Measurements from ENCODE around the gene FAM78B.

Gene FAM78B

DNA sequence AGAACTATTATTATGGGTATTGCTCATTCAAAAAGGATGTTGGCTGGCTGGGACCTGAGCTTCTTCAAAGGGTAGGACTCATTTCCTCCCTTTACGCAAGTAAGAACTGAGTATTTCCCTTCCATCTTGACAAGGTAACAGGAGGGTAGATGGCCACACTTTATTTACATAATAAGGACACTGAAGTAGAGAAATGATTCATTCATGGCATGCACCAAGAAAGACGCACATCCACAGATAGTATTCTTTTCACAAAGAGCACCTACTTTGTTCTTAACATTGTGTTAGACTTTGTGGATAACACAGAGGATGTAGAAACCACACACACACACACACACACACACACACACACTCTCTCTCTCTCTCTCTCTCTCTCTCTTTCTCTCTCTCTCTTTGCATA, 82.9 kb downstream of the FAM78B start:
- no peak for DNase-seq (ENCODE audit: low read depth, low spot score)
- no peak overlapping the region for H3K9ac ChIP-seq (ENCODE audit: insufficient read length)
- no peaks in the 10 kb centered on the region for H3K36me3 ChIP-seq (ENCODE audit: insufficient read depth, low read length)
- no peak overlapping the region for H3K27ac ChIP-seq
- H3K9me3 ChIP-seq (ENCODE audit: low read depth, low read length), result no peaks in the 10 kb centered on the region
- no peak overlapping the region for H3K4me3 ChIP-seq
- no peak for TF ChIP-seq FOXP2 (optimal IDR thresholded peaks at IDR 0.05; ENCODE audit: control extremely low read depth, extremely low read length, insufficient read depth)
- no peak for TF ChIP-seq POLR2AphosphoS5 (IDR thresholded peaks at IDR 0.05; ENCODE audit: borderline replicate concordance, low read depth, low read length)
- no peak for TF ChIP-seq EZH2 (IDR thresholded peaks at IDR 0.05)

DNA sequence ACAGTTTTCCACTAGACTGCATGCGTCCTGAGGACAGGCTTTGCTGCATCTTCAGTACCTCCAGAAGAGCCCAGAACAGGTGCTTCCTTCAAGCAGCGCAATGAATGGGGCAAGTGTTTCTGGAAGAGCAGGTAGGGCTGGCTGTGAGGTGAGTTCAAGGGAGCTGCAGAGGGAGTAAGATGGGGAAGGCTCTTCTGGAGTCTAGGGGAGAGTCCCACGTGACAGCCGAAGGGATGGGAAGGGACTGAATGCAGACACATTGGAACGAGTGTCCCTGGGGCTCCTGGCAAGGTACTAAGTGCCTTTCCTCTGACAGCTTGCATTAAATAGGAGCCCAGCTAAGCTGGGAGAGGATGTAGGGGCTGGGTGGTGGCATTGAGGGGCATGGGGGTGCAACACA, 84.2 kb downstream of the FAM78B start:
- no peak overlapping the region for H3K4me3 ChIP-seq
- no peak overlapping the region for H3K9ac ChIP-seq (ENCODE audit: insufficient read length)
- TF ChIP-seq FOXP2 (optimal IDR thresholded peaks at IDR 0.05; ENCODE audit: control extremely low read depth, extremely low read length, insufficient read depth) (no peak), EZH2 (IDR thresholded peaks at IDR 0.05) (no peak), POLR2AphosphoS5 (IDR thresholded peaks at IDR 0.05; ENCODE audit: borderline replicate concordance, low read depth, low read length) (no peak)
- no peaks in the 10 kb centered on the region for H3K36me3 ChIP-seq (ENCODE audit: insufficient read depth, low read length)
- DNase-seq (ENCODE audit: low read depth, low spot score), result no peak
- no peak overlapping the region for H3K27ac ChIP-seq
- no peaks in the 10 kb centered on the region for H3K9me3 ChIP-seq (ENCODE audit: low read depth, low read length)

DNA sequence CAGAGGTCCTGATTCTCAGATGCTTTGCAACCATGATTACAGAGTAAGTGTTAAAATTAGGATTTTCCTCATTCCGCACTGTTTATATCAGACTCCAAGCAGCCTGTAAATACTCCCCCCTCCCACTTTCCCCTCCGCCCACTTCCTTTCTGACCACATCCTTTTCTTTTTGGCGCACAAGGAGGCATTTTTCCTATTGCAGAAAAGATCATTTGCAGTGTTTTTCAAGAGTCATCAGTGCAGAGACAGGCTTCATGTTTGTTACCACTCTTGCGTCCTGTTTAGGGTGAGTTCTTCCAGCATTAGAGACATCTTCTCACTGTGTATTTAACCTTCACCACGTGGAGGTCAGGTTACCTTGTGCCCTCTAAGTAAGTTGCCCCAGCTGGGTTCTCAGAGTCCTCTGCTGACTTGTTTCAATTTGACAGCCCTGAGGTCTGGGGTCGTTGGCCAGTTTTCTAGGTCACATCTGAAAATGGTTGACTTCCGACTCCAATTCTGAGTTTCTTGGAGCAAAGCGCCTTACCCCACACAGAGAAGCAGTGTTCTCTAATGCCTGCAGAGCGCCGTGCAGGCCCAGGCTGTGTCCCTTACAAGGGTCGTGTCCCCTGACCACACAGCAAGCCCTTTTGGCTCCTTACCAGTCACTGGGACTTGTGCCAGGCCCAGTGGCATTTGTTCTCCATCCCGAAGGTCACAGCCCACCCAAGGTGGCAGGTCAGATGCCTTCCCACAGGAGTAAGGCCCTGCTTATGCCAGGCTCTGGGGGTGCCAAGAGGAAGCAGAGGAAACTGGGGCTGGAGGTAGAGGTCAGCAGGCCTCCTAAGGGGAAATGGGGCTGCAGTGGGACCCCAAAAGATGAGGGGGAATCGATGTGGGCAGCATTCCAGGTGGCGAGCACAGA, 85.6 kb downstream of the FAM78B start:
- TF ChIP-seq FOXP2 (optimal IDR thresholded peaks at IDR 0.05; ENCODE audit: control extremely low read depth, extremely low read length, insufficient read depth) (no peak), POLR2AphosphoS5 (IDR thresholded peaks at IDR 0.05; ENCODE audit: borderline replicate concordance, low read depth, low read length) (no peak), EZH2 (IDR thresholded peaks at IDR 0.05) (no peak)
- Histone ChIP-seq H3K9ac (ENCODE audit: insufficient read length) (no peak overlapping the region), H3K36me3 (ENCODE audit: insufficient read depth, low read length) (no peaks in the 10 kb centered on the region), H3K27ac (no peak overlapping the region), H3K4me3 (no peak overlapping the region), H3K9me3 (ENCODE audit: low read depth, low read length) (no peaks in the 10 kb centered on the region)
- DNase-seq (ENCODE audit: low read depth, low spot score), result no peak

DNA sequence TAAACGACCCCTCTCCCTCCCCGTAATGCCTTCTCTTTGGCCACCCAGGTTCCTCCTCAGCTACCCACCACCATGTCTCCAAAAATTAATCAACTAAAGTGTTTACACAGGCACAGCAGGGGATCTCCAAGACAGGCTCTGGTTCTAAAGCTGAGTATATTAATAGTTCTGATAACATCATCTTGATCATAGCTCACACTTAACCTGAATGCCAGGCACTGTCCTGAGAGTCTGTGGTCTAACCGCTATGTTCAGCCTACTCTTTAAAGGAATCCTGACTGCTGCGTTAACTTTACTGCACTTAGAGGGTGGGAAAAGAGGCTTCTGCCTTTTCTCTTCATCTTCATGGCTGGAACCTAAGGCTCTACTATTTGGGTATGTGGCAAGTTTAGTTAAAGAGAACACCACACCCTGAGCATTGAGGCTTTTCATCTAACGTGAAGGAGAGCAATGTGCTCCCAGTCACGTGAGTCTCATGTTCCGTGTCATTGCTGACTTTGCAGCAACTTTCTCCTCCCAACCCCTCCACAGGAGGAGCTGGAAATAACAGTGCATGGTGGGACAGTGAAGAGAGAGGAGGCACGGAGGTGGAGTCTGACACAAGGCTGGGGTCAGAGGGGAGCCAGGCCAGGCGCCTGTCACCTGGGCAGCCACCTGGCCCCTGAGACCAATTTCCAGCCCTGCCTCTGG, 86.4 kb downstream of the FAM78B start:
- no peak overlapping the region for H3K9ac ChIP-seq (ENCODE audit: insufficient read length)
- no peak overlapping the region for H3K4me3 ChIP-seq
- no peaks in the 10 kb centered on the region for H3K36me3 ChIP-seq (ENCODE audit: insufficient read depth, low read length)
- no peaks in the 10 kb centered on the region for H3K9me3 ChIP-seq (ENCODE audit: low read depth, low read length)
- DNase-seq (ENCODE audit: low read depth, low spot score), result no peak
- TF ChIP-seq FOXP2 (optimal IDR thresholded peaks at IDR 0.05; ENCODE audit: control extremely low read depth, extremely low read length, insufficient read depth) (no peak), POLR2AphosphoS5 (IDR thresholded peaks at IDR 0.05; ENCODE audit: borderline replicate concordance, low read depth, low read length) (no peak), EZH2 (IDR thresholded peaks at IDR 0.05) (no peak)
- no peak overlapping the region for H3K27ac ChIP-seq

DNA sequence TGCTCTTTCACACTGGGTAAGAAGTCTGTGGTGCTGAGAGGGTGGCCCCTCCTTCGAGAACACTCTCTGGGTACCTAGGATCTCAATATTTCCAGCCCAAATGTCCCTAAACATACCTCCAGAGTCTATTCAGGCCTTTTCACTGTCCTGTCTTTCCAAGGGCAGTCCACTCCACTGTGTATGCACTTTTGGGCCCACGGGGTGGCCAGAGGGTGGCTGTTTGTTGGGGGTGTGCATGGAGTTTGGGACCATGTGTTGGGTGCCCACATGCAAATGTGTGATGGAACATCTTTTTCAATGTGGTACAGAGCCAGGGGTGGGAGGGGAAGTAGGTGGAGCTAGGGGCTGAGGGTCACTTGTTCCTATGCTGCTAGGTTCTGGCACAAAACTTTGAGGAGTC, 87.5 kb downstream of the FAM78B start:
- H3K27ac ChIP-seq, result no peak overlapping the region
- no peak overlapping the region for H3K4me3 ChIP-seq
- H3K9me3 ChIP-seq (ENCODE audit: low read depth, low read length), result no peaks in the 10 kb centered on the region
- H3K9ac ChIP-seq (ENCODE audit: insufficient read length), result no peak overlapping the region
- H3K36me3 ChIP-seq (ENCODE audit: insufficient read depth, low read length), result no peaks in the 10 kb centered on the region
- TF ChIP-seq POLR2AphosphoS5 (IDR thresholded peaks at IDR 0.05; ENCODE audit: borderline replicate concordance, low read depth, low read length) (no peak), EZH2 (IDR thresholded peaks at IDR 0.05) (no peak), FOXP2 (optimal IDR thresholded peaks at IDR 0.05; ENCODE audit: control extremely low read depth, extremely low read length, insufficient read depth) (no peak)
- no peak for DNase-seq (ENCODE audit: low read depth, low spot score)

DNA sequence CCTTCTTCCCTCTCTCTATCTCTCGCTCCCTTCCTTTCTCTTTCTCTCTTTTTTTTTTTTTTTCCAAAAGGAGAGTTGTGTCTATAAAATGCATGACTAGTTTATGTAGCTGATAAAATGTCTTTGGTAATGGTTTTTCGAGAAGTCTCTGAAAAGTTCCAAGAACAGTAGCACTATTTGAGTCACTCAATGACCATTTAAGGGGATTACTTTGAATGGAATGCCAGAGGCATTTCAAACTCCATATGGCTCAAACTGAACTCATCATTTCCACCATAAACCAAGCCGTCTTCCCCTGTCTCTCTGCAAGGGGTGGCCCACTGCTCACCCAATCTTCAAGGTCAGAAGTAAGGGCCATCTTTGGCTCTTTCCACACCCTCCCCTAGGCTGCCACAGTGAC, 93.3 kb downstream of the FAM78B start:
- H3K4me3 ChIP-seq, result no peak overlapping the region
- DNase-seq (ENCODE audit: low read depth, low spot score), result no peak
- H3K9me3 ChIP-seq (ENCODE audit: low read depth, low read length), result no peaks in the 10 kb centered on the region
- H3K9ac ChIP-seq (ENCODE audit: insufficient read length), result no peak overlapping the region
- no peak overlapping the region for H3K27ac ChIP-seq
- no peaks in the 10 kb centered on the region for H3K36me3 ChIP-seq (ENCODE audit: insufficient read depth, low read length)
- TF ChIP-seq EZH2 (IDR thresholded peaks at IDR 0.05), result no peak
- TF ChIP-seq FOXP2 (optimal IDR thresholded peaks at IDR 0.05; ENCODE audit: control extremely low read depth, extremely low read length, insufficient read depth), result no peak
- TF ChIP-seq POLR2AphosphoS5 (IDR thresholded peaks at IDR 0.05; ENCODE audit: borderline replicate concordance, low read depth, low read length), result no peak

DNA sequence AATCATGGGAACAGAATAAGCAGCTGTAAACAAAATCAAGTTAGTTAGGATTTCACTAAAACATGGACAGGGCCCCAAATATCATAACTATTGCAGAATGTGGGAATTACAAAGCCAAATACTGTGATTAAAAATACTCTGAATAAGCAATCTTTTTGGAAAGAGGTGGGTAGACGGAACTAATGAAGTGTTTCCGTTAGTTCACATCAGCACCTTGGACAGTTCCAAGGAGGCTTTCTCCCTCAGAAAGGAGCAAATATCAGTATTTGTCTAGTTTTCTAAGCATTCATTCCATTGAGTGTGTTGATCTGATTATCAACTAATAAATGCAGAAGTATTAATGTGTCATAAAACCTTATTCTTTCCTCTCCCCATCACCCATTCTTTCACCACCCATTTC, 97.4 kb downstream of the FAM78B start:
- Histone ChIP-seq H3K9me3 (ENCODE audit: low read depth, low read length) (no peaks in the 10 kb centered on the region), H3K36me3 (ENCODE audit: insufficient read depth, low read length) (no peaks in the 10 kb centered on the region), H3K27ac (no peak overlapping the region), H3K4me3 (no peak overlapping the region), H3K9ac (ENCODE audit: insufficient read length) (no peak overlapping the region)
- TF ChIP-seq FOXP2 (optimal IDR thresholded peaks at IDR 0.05; ENCODE audit: control extremely low read depth, extremely low read length, insufficient read depth) (no peak), POLR2AphosphoS5 (IDR thresholded peaks at IDR 0.05; ENCODE audit: borderline replicate concordance, low read depth, low read length) (no peak), EZH2 (IDR thresholded peaks at IDR 0.05) (no peak)
- peak; percentile 10 for DNase-seq (ENCODE audit: low read depth, low spot score)

DNA sequence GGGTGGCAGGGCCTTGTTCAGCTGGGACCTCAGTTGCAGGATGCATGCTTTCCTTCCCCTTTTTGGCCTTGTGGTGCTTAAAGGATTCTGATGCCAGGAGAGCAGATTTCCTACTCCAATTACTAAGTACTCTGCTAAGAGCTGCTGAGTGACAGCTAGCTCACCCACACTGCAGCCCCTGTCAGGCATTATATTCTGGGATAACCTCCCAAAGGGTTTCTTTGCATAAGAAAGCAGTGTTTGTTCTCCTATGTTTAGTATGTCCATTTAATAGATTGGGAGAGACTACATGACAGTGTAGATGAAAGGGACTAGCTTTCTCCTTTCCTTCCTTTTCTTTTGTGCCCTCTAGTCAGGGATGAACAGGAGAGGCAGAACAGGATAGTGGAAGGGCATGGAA, 100.7 kb downstream of the FAM78B start:
- TF ChIP-seq EZH2 (IDR thresholded peaks at IDR 0.05), result no peak

More for the DNA sequence above, 100.7 kb downstream of the FAM78B start:
- Histone ChIP-seq H3K9ac (ENCODE audit: insufficient read length) (no peak overlapping the region), H3K36me3 (ENCODE audit: insufficient read depth, low read length) (no peaks in the 10 kb centered on the region), H3K27ac (no peak overlapping the region), H3K9me3 (ENCODE audit: low read depth, low read length) (no peaks in the 10 kb centered on the region), H3K4me3 (no peak overlapping the region)
- no peak for DNase-seq (ENCODE audit: low read depth, low spot score)
